ENCODE measurements around the gene SLC27A2.

- TF ChIP-seq POLR2A (IDR thresholded peaks at IDR 0.05; ENCODE audit: extremely low read depth, insufficient read length) (no peak), CTCF (IDR thresholded peaks at IDR 0.05; ENCODE audit: low read depth, low read length) (no peak), MAX (IDR thresholded peaks at IDR 0.05; ENCODE audit: low read depth, low read length) (no peak), MYC (IDR thresholded peaks at IDR 0.05; ENCODE audit: low read depth, low read length) (no peak)
Observed at GRCh38 chr15:50236433-50236832, 54.4 kb downstream of the SLC27A2 start.
